ENCODE measurements around the gene FOXP2.

DNA sequence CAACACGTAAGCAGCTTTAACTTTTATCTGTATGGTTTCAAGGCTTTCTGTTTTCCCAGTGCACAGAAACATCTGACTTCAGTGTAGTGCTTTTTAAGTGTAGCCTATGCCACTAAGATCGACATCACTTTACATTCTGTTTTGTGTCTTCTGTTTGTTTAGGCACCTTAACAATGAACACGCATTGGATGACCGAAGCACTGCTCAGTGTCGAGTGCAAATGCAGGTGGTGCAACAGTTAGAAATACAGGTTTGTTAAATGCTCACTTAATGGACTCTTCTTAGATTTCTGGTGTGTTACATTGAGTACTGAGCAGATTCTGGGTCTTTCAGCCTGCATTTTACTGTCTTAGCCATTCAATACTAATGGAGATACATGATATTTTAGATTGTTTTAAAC is 237.4 kb downstream of the FOXP2 start:
- TF ChIP-seq POLR2A (IDR thresholded peaks at IDR 0.05; ENCODE audit: low read depth, low read length) = no peak
- no peak for TF ChIP-seq POLR2AphosphoS5 (IDR thresholded peaks at IDR 0.05; ENCODE audit: low read depth, low read length)
- TF ChIP-seq TAF1 (IDR thresholded peaks at IDR 0.05; ENCODE audit: low read depth, low read length) = no peak

Data from GM12891 (cell line).